ENCODE data around the gene ACTN4.

ACTN4 gene

GRCh38 chr19:38731654-38732301 lies 84.3 kb downstream of the ACTN4 start:
- Mint-ChIP-seq H3K4me1 (peaks cover 75% of the 10 kb centered on the region), H3K27ac (peak overlapping the region; percentile 95), H3K9me3 (no peaks in the 10 kb centered on the region), H3K36me3 (peaks cover 87% of the 10 kb centered on the region), H3K4me3 (no peak overlapping the region)
- no peak for DNase-seq (ENCODE audit: low spot score in 2 of 2)
- no peak for ATAC-seq

GRCh38 chr19:38733241-38733492 lies 85.7 kb downstream of the ACTN4 start:
- peak overlapping the region; percentile 95 for H3K27ac Mint-ChIP-seq
- H3K36me3 Mint-ChIP-seq, result peaks cover 81% of the 10 kb centered on the region
- no peaks in the 10 kb centered on the region for H3K9me3 Mint-ChIP-seq
- H3K4me3 Mint-ChIP-seq, result peak overlapping the region; percentile 74
- DNase-seq (ENCODE audit: low spot score in 2 of 2) (no peak), ATAC-seq (no peak)
- H3K4me1 Mint-ChIP-seq, result peaks cover 70% of the 10 kb centered on the region

GRCh38 chr19:38733493-38734175 lies 86.2 kb downstream of the ACTN4 start:
- H3K36me3 Mint-ChIP-seq, result peaks cover 77% of the 10 kb centered on the region
- ATAC-seq, result peak; percentile 54
- peak in 1 of 2 donors; percentile 60 for DNase-seq (ENCODE audit: low spot score in 2 of 2)
- peaks cover 70% of the 10 kb centered on the region for H3K4me1 Mint-ChIP-seq
- H3K9me3 Mint-ChIP-seq, result no peaks in the 10 kb centered on the region
- peak overlapping the region; percentile 95 for H3K27ac Mint-ChIP-seq
- H3K4me3 Mint-ChIP-seq, result peak overlapping the region; percentile 74

- Mint-ChIP-seq H3K4me3 (peak overlapping the region; percentile 74), H3K36me3 (peaks cover 76% of the 10 kb centered on the region), H3K27ac (peak overlapping the region; percentile 95), H3K9me3 (no peaks in the 10 kb centered on the region), H3K4me1 (peaks cover 70% of the 10 kb centered on the region)
- DNase-seq (ENCODE audit: low spot score in 2 of 2) (no peak), ATAC-seq (no peak)
These were observed 86.7 kb downstream of the ACTN4 start for GRCh38 chr19:38734176-38734425.

GRCh38 chr19:38734426-38735256 lies 87.2 kb downstream of the ACTN4 start:
- ATAC-seq (peak; percentile 67), DNase-seq (ENCODE audit: low spot score in 2 of 2) (peak; percentile 30 to 73)
- Mint-ChIP-seq H3K4me3 (peak overlapping the region; percentile 74), H3K4me1 (peaks cover 72% of the 10 kb centered on the region), H3K9me3 (no peaks in the 10 kb centered on the region), H3K36me3 (peaks cover 72% of the 10 kb centered on the region), H3K27ac (peak overlapping the region; percentile 95)

GRCh38 chr19:38735257-38735686 lies 87.8 kb downstream of the ACTN4 start:
- Mint-ChIP-seq H3K36me3 (peaks cover 65% of the 10 kb centered on the region), H3K4me1 (peaks cover 72% of the 10 kb centered on the region), H3K9me3 (no peaks in the 10 kb centered on the region), H3K27ac (peak overlapping the region; percentile 95), H3K4me3 (peak overlapping the region; percentile 74)
- DNase-seq (ENCODE audit: low spot score in 2 of 2) (peak; percentile 26 to 75), ATAC-seq (peak; percentile 2)

GRCh38 chr19:38736036-38736412 lies 88.6 kb downstream of the ACTN4 start:
- H3K27ac Mint-ChIP-seq, result peak overlapping the region; percentile 86
- peak overlapping the region; percentile 74 for H3K4me3 Mint-ChIP-seq
- peaks cover 67% of the 10 kb centered on the region for H3K4me1 Mint-ChIP-seq
- DNase-seq (ENCODE audit: low spot score in 2 of 2) (peak; percentile 54 to 77), ATAC-seq (peak; percentile 58)
- peaks cover 58% of the 10 kb centered on the region for H3K36me3 Mint-ChIP-seq
- H3K9me3 Mint-ChIP-seq, result no peaks in the 10 kb centered on the region

GRCh38 chr19:38736413-38737280 lies 89.2 kb downstream of the ACTN4 start:
- DNase-seq (ENCODE audit: low spot score in 2 of 2) (peak in 1 of 2 donors; percentile 66), ATAC-seq (no peak)
- Mint-ChIP-seq H3K27ac (peak overlapping the region; percentile 86), H3K4me1 (peaks cover 66% of the 10 kb centered on the region), H3K4me3 (peak overlapping the region; percentile 74), H3K36me3 (peaks cover 52% of the 10 kb centered on the region), H3K9me3 (no peaks in the 10 kb centered on the region)

- Mint-ChIP-seq H3K27ac (peak overlapping the region; percentile 29), H3K9me3 (no peaks in the 10 kb centered on the region), H3K4me1 (peaks cover 59% of the 10 kb centered on the region), H3K4me3 (peak overlapping the region; percentile 74), H3K36me3 (peaks cover 44% of the 10 kb centered on the region)
- DNase-seq (ENCODE audit: low spot score in 2 of 2), result no peak
- no peak for ATAC-seq
These were observed 89.9 kb downstream of the ACTN4 start for GRCh38 chr19:38737281-38737865.

GRCh38 chr19:38737921-38738737 lies 90.7 kb downstream of the ACTN4 start:
- peak overlapping the region; percentile 41 for H3K27ac Mint-ChIP-seq
- DNase-seq (ENCODE audit: low spot score in 2 of 2) (no peak), ATAC-seq (no peak)
- no peaks in the 10 kb centered on the region for H3K9me3 Mint-ChIP-seq
- H3K4me3 Mint-ChIP-seq, result peak overlapping the region; percentile 74
- peaks cover 51% of the 10 kb centered on the region for H3K4me1 Mint-ChIP-seq
- H3K36me3 Mint-ChIP-seq, result peaks cover 37% of the 10 kb centered on the region

- peak overlapping the region; percentile 40 for H3K4me3 Mint-ChIP-seq
- H3K36me3 Mint-ChIP-seq, result peaks cover 22% of the 10 kb centered on the region
These were observed 92.2 kb downstream of the ACTN4 start for GRCh38 chr19:38739440-38740256.

GRCh38 chr19:38740257-38740592 lies 92.8 kb downstream of the ACTN4 start:
- peaks cover 30% of the 10 kb centered on the region for H3K4me1 Mint-ChIP-seq
- H3K27ac Mint-ChIP-seq, result peak overlapping the region; percentile 71
- H3K4me3 Mint-ChIP-seq, result no peak overlapping the region
- peaks cover 16% of the 10 kb centered on the region for H3K36me3 Mint-ChIP-seq
- H3K9me3 Mint-ChIP-seq, result no peaks in the 10 kb centered on the region
- ATAC-seq (no peak), DNase-seq (ENCODE audit: low spot score in 2 of 2) (no peak)

More at GRCh38 chr19:38739440-38740256, 92.2 kb downstream of the ACTN4 start:
- peak in 1 of 2 donors; percentile 65 for DNase-seq (ENCODE audit: low spot score in 2 of 2)
- Mint-ChIP-seq H3K27ac (peak overlapping the region; percentile 41), H3K4me1 (peaks cover 36% of the 10 kb centered on the region), H3K9me3 (no peaks in the 10 kb centered on the region)
- peak; percentile 45 for ATAC-seq

GRCh38 chr19:38740932-38741331 lies 93.5 kb downstream of the ACTN4 start:
- Mint-ChIP-seq H3K9me3 (no peaks in the 10 kb centered on the region), H3K4me1 (peaks cover 28% of the 10 kb centered on the region), H3K4me3 (no peak overlapping the region), H3K36me3 (peaks cover 11% of the 10 kb centered on the region), H3K27ac (peak overlapping the region; percentile 71)
- DNase-seq (ENCODE audit: low spot score in 2 of 2) (no peak), ATAC-seq (no peak)

Measured in stimulated activated effector memory CD8-positive, alpha-beta T cell treated with anti-CD3 and anti-CD28 coated beads, Interleukin-12 subunit alpha, Interleukin-12 subunit beta, amount 100 ng/mL, for 72 hours (primary cell).